ENCODE measurements around the gene RNASE9. TPM values are rescaled to one million over a fixed set of nuclear protein-coding genes. Genes with fewer than 3 reads are reported as not detected.
A peak's percentile ranks its signal among the peaks of the same experiment; 100 is the strongest.

Gene RNASE9
- total and polyA plus RNA-seq, 9 of the 15 experiments (the other 6 are each of a cell fraction or from before 2014, with no cell fraction given), result not detected

DNA sequence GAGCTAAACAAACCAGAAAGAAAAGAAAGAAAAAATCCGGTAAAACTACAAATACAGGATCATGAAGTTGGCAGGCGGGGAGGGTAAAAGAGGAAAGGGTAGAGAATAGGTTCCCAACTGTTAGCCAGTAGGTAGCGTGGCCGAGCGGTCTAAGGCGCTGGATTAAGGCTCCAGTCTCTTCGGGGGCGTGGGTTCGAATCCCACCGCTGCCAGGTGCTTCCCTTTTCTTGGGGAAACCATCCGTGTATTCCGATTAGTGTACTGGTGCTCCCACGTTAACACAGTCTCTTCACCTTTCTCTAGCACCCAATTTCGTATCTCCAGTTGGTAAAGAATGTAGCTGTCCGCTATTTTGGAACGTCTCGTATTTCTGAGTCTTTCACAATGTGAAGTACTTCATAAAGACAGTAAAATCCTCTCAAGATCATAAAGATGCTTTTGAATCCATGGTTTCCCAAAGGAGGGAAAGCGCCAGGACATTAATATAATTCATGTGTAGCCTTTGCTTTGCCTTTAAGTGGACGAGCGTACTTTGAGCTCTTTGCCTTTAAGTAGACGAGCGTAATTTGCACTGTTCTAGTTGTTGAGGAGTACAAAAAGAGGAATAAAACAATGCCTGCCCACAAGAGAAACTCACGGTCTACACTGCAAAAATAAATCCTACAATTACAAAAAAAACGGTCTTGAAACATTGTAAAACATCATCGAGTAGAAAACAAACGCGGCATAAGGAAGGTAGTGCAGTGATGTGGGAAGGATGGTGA lies 49.3 kb upstream of the RNASE9 start (continued):
- 0 out of 2 replicates have a peak, but pooled peaks have one; percentile 33 for TF ChIP-seq ZBTB49 (CRISPR knock-in tag; IDR thresholded peaks at IDR 0.05; ENCODE audit: borderline replicate concordance)
- 0 out of 2 replicates have a peak, but pooled peaks have one; percentile 26 for TF ChIP-seq VEZF1 (CRISPR knock-in tag; IDR thresholded peaks at IDR 0.05)
- 0 out of 2 replicates have a peak, but pooled peaks have one; percentile 52 for TF ChIP-seq ZNF274 (IDR thresholded peaks at IDR 0.05; ENCODE audit: borderline replicate concordance, low read depth, low read length)
- TF ChIP-seq CSDE1 (IDR thresholded peaks at IDR 0.05), result peak in 1 of 2 experiments; percentile 64; a peak in 1 of 4 replicates
- TF ChIP-seq PML (IDR thresholded peaks at IDR 0.05; ENCODE audit: low read length), result no peak
- TF ChIP-seq MAZ (CRISPR knock-in tag; conservative IDR thresholded peaks at IDR 0.05 in 1 of 2, IDR thresholded peaks at IDR 0.05 in 1 of 2), result 0 out of 4 replicates have a peak, but pooled peaks of 1 of the 2 experiments have one; percentile 22
- peak in 1 of 2 experiments; percentile 84; a peak in 2 of 4 replicates for TF ChIP-seq TBL1XR1 (IDR thresholded peaks at IDR 0.05; ENCODE audit: low read length in 2 of 2)
- no peak for TF ChIP-seq BACH1 (tag; IDR thresholded peaks at IDR 0.05)
- TF ChIP-seq, protein P1, sequence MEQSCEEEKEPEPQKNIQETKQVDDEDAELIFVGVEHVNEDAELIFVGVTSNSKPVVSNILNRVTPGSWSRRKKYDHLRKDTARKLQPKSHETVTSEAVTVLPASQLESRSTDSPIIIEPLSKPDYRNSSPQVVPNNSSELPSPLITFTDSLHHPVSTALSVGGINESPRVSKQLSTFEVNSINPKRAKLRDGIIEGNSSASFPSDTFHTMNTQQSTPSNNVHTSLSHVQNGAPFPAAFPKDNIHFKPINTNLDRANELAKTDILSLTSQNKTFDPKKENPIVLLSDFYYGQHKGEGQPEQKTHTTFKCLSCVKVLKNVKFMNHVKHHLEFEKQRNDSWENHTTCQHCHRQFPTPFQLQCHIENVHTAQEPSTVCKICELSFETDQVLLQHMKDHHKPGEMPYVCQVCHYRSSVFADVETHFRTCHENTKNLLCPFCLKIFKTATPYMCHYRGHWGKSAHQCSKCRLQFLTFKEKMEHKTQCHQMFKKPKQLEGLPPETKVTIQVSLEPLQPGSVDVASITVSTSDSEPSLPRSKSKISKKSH (CRISPR knock-in tag; IDR thresholded peaks at IDR 0.05), result no peak
- TF ChIP-seq BRF1 (IDR thresholded peaks at IDR 0.05; ENCODE audit: borderline replicate concordance, extremely low read depth, insufficient read length), result peak; percentile 27
- TF ChIP-seq GATAD2B (IDR thresholded peaks at IDR 0.05; ENCODE audit: borderline replicate concordance), result no peak
- TF ChIP-seq CTBP1 (IDR thresholded peaks at IDR 0.05; ENCODE audit: borderline replicate concordance), result peak; percentile 47; the same call in 1 of the 2 replicates
- TF ChIP-seq HNRNPLL (IDR thresholded peaks at IDR 0.05; ENCODE audit: low read depth, low read length, poor library complexity, severe bottlenecking), result peak; percentile 66
- TF ChIP-seq POLR2H (tag; IDR thresholded peaks at IDR 0.05; ENCODE audit: low read depth), result peak; percentile 98
- peak; percentile 64; the same call in 1 of the 2 replicates for TF ChIP-seq MTA1 (IDR thresholded peaks at IDR 0.05; ENCODE audit: borderline replicate concordance)
- peak in 1 of 2 experiments; percentile 19; a peak in 1 of 4 replicates for TF ChIP-seq KDM1A (IDR thresholded peaks at IDR 0.05)
- TF ChIP-seq POLR3A (IDR thresholded peaks at IDR 0.05; ENCODE audit: borderline replicate concordance, extremely low read depth, insufficient read depth, insufficient read length), result peak; percentile 93
- peak; percentile 39 for TF ChIP-seq KDM5B (IDR thresholded peaks at IDR 0.05; ENCODE audit: insufficient replicate concordance, low read depth, low read length)
- no peak for TF ChIP-seq NCOA6 (IDR thresholded peaks at IDR 0.05)
- TF ChIP-seq, protein P2, sequence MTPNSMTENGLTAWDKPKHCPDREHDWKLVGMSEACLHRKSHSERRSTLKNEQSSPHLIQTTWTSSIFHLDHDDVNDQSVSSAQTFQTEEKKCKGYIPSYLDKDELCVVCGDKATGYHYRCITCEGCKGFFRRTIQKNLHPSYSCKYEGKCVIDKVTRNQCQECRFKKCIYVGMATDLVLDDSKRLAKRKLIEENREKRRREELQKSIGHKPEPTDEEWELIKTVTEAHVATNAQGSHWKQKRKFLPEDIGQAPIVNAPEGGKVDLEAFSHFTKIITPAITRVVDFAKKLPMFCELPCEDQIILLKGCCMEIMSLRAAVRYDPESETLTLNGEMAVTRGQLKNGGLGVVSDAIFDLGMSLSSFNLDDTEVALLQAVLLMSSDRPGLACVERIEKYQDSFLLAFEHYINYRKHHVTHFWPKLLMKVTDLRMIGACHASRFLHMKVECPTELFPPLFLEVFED (CRISPR knock-in tag; conservative IDR thresholded peaks at IDR 0.05), result peak; percentile 70; the same call in 1 of the 2 replicates
